WERI-Rb-1 (cell line): ENCODE measurements around the gene PXK.

Experiments used
- DNase-seq: peaks from one replicate; pipeline ENCODE4 v3.0.0-alpha.2; 2020
- H3K27ac ChIP-seq: fragments of 250-450 bp; sonication (Bioruptor Pico); 2 replicates; pipeline ENCODE4 v1.5.1; 2020; ENCODE audit warnings: mild to moderate bottlenecking, moderate library complexity
- H3K27me3 ChIP-seq: fragments of 250-450 bp; sonication (Bioruptor Pico); 2 replicates; pipeline ENCODE4 v1.5.1; 2021; ENCODE audit warnings: mild to moderate bottlenecking, low read depth, moderate library complexity; ENCODE audit not compliant: insufficient read depth, severe bottlenecking
- H3K36me3 ChIP-seq: fragments of 250-450 bp; sonication (Bioruptor Pico); 2 replicates; pipeline ENCODE4 v1.5.1; 2020; ENCODE audit warnings: mild to moderate bottlenecking, moderate library complexity
- H3K4me3 ChIP-seq: 2 replicates; pipeline ENCODE4 v1.5.1; 2011; ENCODE audit warnings: low read depth, mild to moderate bottlenecking, control low read depth, low read length
- H3K9me3 ChIP-seq: fragments of 250-450 bp; sonication (Bioruptor Pico); 2 replicates; pipeline ENCODE4 v1.5.1; 2021; ENCODE audit warnings: mild to moderate bottlenecking, moderate library complexity; ENCODE audit not compliant: severe bottlenecking
- CTCF ChIP-seq: IDR thresholded peaks from 2 replicates; pipeline ENCODE4 v1.5.1; 2011; ENCODE audit warnings: low read depth, mild to moderate bottlenecking, control low read depth, inconsistent platforms, low read length

PXK gene

GRCh38 chr3:58391156-58391865, 58.6 kb downstream of the PXK start:
- TF ChIP-seq CTCF, result no peak
- Histone ChIP-seq H3K9me3 (no peaks in the 10 kb centered on the region), H3K4me3 (no peak overlapping the region), H3K36me3 (peaks cover 6% of the 10 kb centered on the region), H3K27ac (no peak overlapping the region), H3K27me3 (no peaks in the 10 kb centered on the region)
- DNase-seq, result no peak

GRCh38 chr3:58392181-58392580, 59.5 kb downstream of the PXK start:
- no peaks in the 10 kb centered on the region for H3K27me3 ChIP-seq
- no peak for DNase-seq
- H3K9me3 ChIP-seq, result no peaks in the 10 kb centered on the region
- TF ChIP-seq CTCF, result no peak
- H3K36me3 ChIP-seq, result peaks cover 6% of the 10 kb centered on the region
- no peak overlapping the region for H3K27ac ChIP-seq
- H3K4me3 ChIP-seq, result no peak overlapping the region

GRCh38 chr3:58394339-58394738, 61.6 kb downstream of the PXK start:
- no peak for TF ChIP-seq CTCF
- no peak for DNase-seq
- no peaks in the 10 kb centered on the region for H3K9me3 ChIP-seq
- H3K27ac ChIP-seq, result no peak overlapping the region
- no peaks in the 10 kb centered on the region for H3K27me3 ChIP-seq
- H3K4me3 ChIP-seq, result no peak overlapping the region
- H3K36me3 ChIP-seq, result peaks cover 13% of the 10 kb centered on the region

- no peak for DNase-seq
- Histone ChIP-seq H3K27me3 (no peaks in the 10 kb centered on the region), H3K36me3 (peaks cover 13% of the 10 kb centered on the region), H3K9me3 (no peaks in the 10 kb centered on the region), H3K4me3 (no peak overlapping the region), H3K27ac (no peak overlapping the region)
- no peak for TF ChIP-seq CTCF
Measured at GRCh38 chr3:58398669-58399333, 66.1 kb downstream of the PXK start.

- H3K36me3 ChIP-seq, result no peaks in the 10 kb centered on the region; the same call in 1 of the 2 replicates
- H3K27me3 ChIP-seq, result no peaks in the 10 kb centered on the region
- DNase-seq, result peak; percentile 63
- H3K27ac ChIP-seq, result no peak overlapping the region
- TF ChIP-seq CTCF, result no peak
- H3K9me3 ChIP-seq, result no peaks in the 10 kb centered on the region
- H3K4me3 ChIP-seq, result no peak overlapping the region
Measured at GRCh38 chr3:58403513-58404109, 70.9 kb downstream of the PXK start.
